Body of pancreas (tissue), 4 donors: ENCODE data around the gene PPARA.

ENCODE experiments used
- CTCF ChIP-seq, 7 experiments: fragments of 450-650 bp in 4 of 7; fragments of 200-600 bp in 3 of 7; sonication (generic) in 3 of 7; IDR thresholded peaks; one replicate each; pipeline ENCODE4 v1.5.1; 2016 to 2019; ENCODE audit warnings: antibody characterized with exemption in 7 of 7
- POLR2A ChIP-seq, 3 donors: fragments of 450-650 bp; IDR thresholded peaks; one replicate each; pipeline ENCODE4 v1.6.1; 2016; ENCODE audit warnings: antibody characterized with exemption in 3 of 3, mild to moderate bottlenecking in 2 of 3

- TF ChIP-seq CTCF (IDR thresholded peaks at IDR 0.05), result no peak
- no peak for TF ChIP-seq POLR2A (IDR thresholded peaks at IDR 0.05)
Observed at GRCh38 chr22:46202897-46203600, 52.7 kb downstream of the PPARA start.
